Gastrocnemius medialis (tissue), 4 donors: ENCODE results near the gene ADAMTS14.

Experiments
- POLR2A ChIP-seq, 2 donors: fragments of 450-650 bp; IDR thresholded peaks; one replicate each; pipeline ENCODE4 v1.6.1; 2017; ENCODE audit warnings: antibody characterized with exemption in 2 of 2, mild to moderate bottlenecking in 2 of 2, moderate library complexity in 2 of 2
- TF ChIP-seq, protein P1 (sequence below), 5 experiments: fragments of 450-650 bp in 3 of 5; fragments of 200-600 bp in 2 of 5; sonication (generic) in 2 of 5; IDR thresholded peaks in 4 of 5; conservative IDR thresholded peaks in 1 of 5; 1 replicate in 4 of 5; 2 replicates in 1 of 5; pipeline ENCODE4 v1.5.1; 2016 to 2019; ENCODE audit warnings: antibody characterized with exemption in 5 of 5, mild to moderate bottlenecking in 3 of 5, moderate library complexity in 3 of 5

DNA sequence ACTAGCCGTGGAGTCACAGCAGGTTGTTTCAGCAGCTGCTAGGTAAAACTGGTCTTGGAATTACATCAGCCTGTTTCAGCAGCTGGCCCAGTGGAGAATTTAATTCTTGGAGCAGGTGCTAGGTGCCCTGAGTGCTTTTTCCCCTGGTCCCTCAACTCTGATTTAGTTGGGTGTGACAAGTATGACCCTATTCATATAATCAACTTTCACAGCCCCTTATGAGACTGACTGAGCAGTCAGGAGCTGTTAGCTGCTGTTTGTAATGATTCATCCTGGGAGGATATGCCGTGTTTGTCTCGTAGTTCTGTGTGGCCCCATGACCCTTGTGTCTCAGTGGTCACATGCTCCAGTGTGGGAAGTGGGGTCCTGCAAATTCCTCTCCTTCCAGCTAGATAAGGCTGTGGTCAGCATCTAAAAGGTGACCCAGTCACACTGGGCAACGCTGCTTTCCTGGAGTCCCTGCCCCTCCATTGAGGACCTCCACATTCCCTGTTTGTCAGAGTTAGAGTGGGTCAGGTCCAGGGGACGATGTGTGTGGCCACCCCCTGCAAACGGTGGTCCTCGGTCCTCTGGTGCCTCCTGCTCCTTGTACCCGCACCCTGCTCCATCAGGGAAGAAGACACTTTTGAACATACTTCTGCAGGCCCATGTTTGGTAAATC lies 84.5 kb downstream of the ADAMTS14 start:
- TF ChIP-seq, protein P1, sequence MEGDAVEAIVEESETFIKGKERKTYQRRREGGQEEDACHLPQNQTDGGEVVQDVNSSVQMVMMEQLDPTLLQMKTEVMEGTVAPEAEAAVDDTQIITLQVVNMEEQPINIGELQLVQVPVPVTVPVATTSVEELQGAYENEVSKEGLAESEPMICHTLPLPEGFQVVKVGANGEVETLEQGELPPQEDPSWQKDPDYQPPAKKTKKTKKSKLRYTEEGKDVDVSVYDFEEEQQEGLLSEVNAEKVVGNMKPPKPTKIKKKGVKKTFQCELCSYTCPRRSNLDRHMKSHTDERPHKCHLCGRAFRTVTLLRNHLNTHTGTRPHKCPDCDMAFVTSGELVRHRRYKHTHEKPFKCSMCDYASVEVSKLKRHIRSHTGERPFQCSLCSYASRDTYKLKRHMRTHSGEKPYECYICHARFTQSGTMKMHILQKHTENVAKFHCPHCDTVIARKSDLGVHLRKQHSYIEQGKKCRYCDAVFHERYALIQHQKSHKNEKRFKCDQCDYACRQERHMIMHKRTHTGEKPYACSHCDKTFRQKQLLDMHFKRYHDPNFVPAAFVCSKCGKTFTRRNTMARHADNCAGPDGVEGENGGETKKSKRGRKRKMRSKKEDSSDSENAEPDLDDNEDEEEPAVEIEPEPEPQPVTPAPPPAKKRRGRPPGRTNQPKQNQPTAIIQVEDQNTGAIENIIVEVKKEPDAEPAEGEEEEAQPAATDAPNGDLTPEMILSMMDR (IDR thresholded peaks at IDR 0.05 in 4 of 5, conservative IDR thresholded peaks at IDR 0.05 in 1 of 5), result no peak
- no peak for TF ChIP-seq POLR2A (IDR thresholded peaks at IDR 0.05)
